ENCODE results near the gene KCNH2. TPM values are rescaled to one million over a fixed set of nuclear protein-coding genes. Genes with fewer than 3 reads are reported as not detected.

KCNH2 gene
- total RNA-seq, 4 donors from 2014 or later = 0.19 to 2.5 (median 0.72) TPM

GRCh38 chr7:151015967-151016366 is 37.8 kb upstream of the KCNH2 start:
- H3K36me3 ChIP-seq = no peaks in the 10 kb centered on the region
- no peak overlapping the region for H3K27ac ChIP-seq
- H3K4me3 ChIP-seq = no peak overlapping the region
- peaks cover 0 to 98% (median 7%) of the 10 kb centered on the region in 4 donors for H3K27me3 ChIP-seq
- 100% methylated on average over 1 of the region's 5 CpGs; no CpG with 5 or more reads in 1 of the 2 donors for WGBS, 2 donors
- intact Hi-C loops (cut with DNase I) = no loop called here
- no peak for DNase-seq
- TF ChIP-seq POLR2A (IDR thresholded peaks at IDR 0.05) (no peak), CTCF (IDR thresholded peaks at IDR 0.05) (no peak)
- H3K9me3 ChIP-seq = no peaks in the 10 kb centered on the region
- H3K4me1 ChIP-seq = peaks cover 23 to 71% (median 29%) of the 10 kb centered on the region in 3 donors

- no peak overlapping the region for H3K4me3 ChIP-seq
- no peak overlapping the region for H3K27ac ChIP-seq
- WGBS, 2 donors = 55 to 58% methylated on average over 5 to 8 of the region's 8 CpGs
- peaks cover 32 to 78% (median 32%) of the 10 kb centered on the region in 3 donors for H3K4me1 ChIP-seq
- TF ChIP-seq CTCF (IDR thresholded peaks at IDR 0.05) (no peak), POLR2A (IDR thresholded peaks at IDR 0.05) (no peak)
- no peak for DNase-seq
- no peaks in the 10 kb centered on the region for H3K36me3 ChIP-seq
- intact Hi-C loops (cut with DNase I) = no loop called here
- peaks cover 0 to 98% (median 7%) of the 10 kb centered on the region in 4 donors for H3K27me3 ChIP-seq
- H3K9me3 ChIP-seq = no peaks in the 10 kb centered on the region
Observed at GRCh38 chr7:151014950-151015349, 36.8 kb upstream of the KCNH2 start.

- H3K4me1 ChIP-seq = peaks cover 25 to 78% (median 29%) of the 10 kb centered on the region in 3 donors
- H3K27me3 ChIP-seq = peaks cover 0 to 98% (median 5%) of the 10 kb centered on the region in 4 donors
- TF ChIP-seq CTCF (IDR thresholded peaks at IDR 0.05) (peak in 1 of 6 experiments; percentile 23), POLR2A (IDR thresholded peaks at IDR 0.05) (peak in 1 of 4 donors; percentile 6)
- WGBS, 2 donors = 30 to 32% methylated on average over 16 to 24 of the region's 55 CpGs
- peak overlapping the region in 2 of 4 donors; percentile 0 to 49 for H3K27ac ChIP-seq
- H3K4me3 ChIP-seq = peak overlapping the region; percentile 1 to 55 (median 28)
- no peaks in the 10 kb centered on the region for H3K36me3 ChIP-seq
- H3K9me3 ChIP-seq = no peaks in the 10 kb centered on the region
- DNase-seq = peak; percentile 29
- intact Hi-C loops (cut with DNase I) = no loop called here
Observed at GRCh38 chr7:151013733-151014497, 35.8 kb upstream of the KCNH2 start.

- no peak for DNase-seq
- H3K9me3 ChIP-seq = no peaks in the 10 kb centered on the region
- intact Hi-C loops (cut with DNase I) = no loop called here
- H3K4me3 ChIP-seq = peak overlapping the region; percentile 1 to 55 (median 28)
- H3K27ac ChIP-seq = peak overlapping the region in 1 of 4 donors; percentile 34
- WGBS, 2 donors = 7 to 67% methylated on average over 1 to 6 of the region's 26 CpGs
- no peak for TF ChIP-seq CTCF (IDR thresholded peaks at IDR 0.05)
- TF ChIP-seq POLR2A (IDR thresholded peaks at IDR 0.05) = no peak
- H3K27me3 ChIP-seq = peaks cover 0 to 97% (median 5%) of the 10 kb centered on the region in 4 donors
- H3K4me1 ChIP-seq = peaks cover 20 to 78% (median 25%) of the 10 kb centered on the region in 3 donors
- H3K36me3 ChIP-seq = no peaks in the 10 kb centered on the region
Observed at GRCh38 chr7:151013356-151013732, 35.2 kb upstream of the KCNH2 start.

- Histone ChIP-seq H3K27me3 (peaks cover 0 to 96% (median 5%) of the 10 kb centered on the region in 4 donors), H3K4me1 (peaks cover 15 to 78% (median 25%) of the 10 kb centered on the region in 3 donors), H3K27ac (peak overlapping the region in 1 of 4 donors; percentile 34), H3K36me3 (no peaks in the 10 kb centered on the region), H3K4me3 (peak overlapping the region in 1 of 4 donors; percentile 55), H3K9me3 (no peaks in the 10 kb centered on the region)
- WGBS, 2 donors = 33 to 60% methylated on average over 7 to 17 of the region's 23 CpGs
- no peak for DNase-seq
- intact Hi-C loops (cut with DNase I) = no loop called here
- TF ChIP-seq POLR2A (IDR thresholded peaks at IDR 0.05) = no peak
- peak in 4 of 6 experiments; percentile 27 to 51 (median 30) for TF ChIP-seq CTCF (IDR thresholded peaks at IDR 0.05)
Observed at GRCh38 chr7:151012911-151013347, 34.8 kb upstream of the KCNH2 start.
